Testis (tissue), 2 donors: ENCODE measurements around the gene MECP2.

Experiments
- CTCF ChIP-seq, 3 experiments: fragments of 450-650 bp in 2 of 3; fragments of 200-600 bp in 1 of 3; sonication (generic) in 1 of 3; IDR thresholded peaks; one replicate each; pipeline ENCODE4 v1.5.1; 2016 to 2019; ENCODE audit warnings: antibody characterized with exemption in 3 of 3, mild to moderate bottlenecking in 2 of 3, moderate library complexity in 1 of 3
- POLR2A ChIP-seq: fragments of 450-650 bp; IDR thresholded peaks from one replicate; pipeline ENCODE4 v1.6.1; 2017; ENCODE audit warnings: antibody characterized with exemption, mild to moderate bottlenecking, moderate library complexity

GRCh38 chrX:154030715-154031305 lies 66.7 kb downstream of the MECP2 start:
- TF ChIP-seq POLR2A (no peak), CTCF (IDR thresholded peaks at IDR 0.05) (no peak)
